Memory B cell (primary cell): ENCODE results near the gene DPEP2NB.
A peak's percentile ranks its signal among the peaks of the same experiment; 100 is the strongest.
"Not testable (repeated sequence)": the region's sequence is repeated elsewhere in the genome, so short reads cannot be mapped to it uniquely, and the experiment has no call there.

Experiments
- ATAC-seq: fragments of 150-1000 bp; cut with Tn5 transposase; 2 replicates; pipeline ENCODE4 v1.10.0; 2021; ENCODE audit warnings: low read depth, mild to moderate bottlenecking, moderate library complexity
- DNase-seq, 2 donors: peaks; one replicate each; pipeline ENCODE4 v3.0.0; 2022; ENCODE audit warnings: low spot score in 2 of 2
- H3K27ac Mint-ChIP-seq: one replicate; pipeline ENCODE4 v1.8.0; 2022; ENCODE audit warnings: mild to moderate bottlenecking, moderate library complexity, mixed read lengths
- H3K27me3 Mint-ChIP-seq: one replicate; pipeline ENCODE4 v1.8.0; 2022; ENCODE audit warnings: mixed read lengths
- H3K36me3 Mint-ChIP-seq: one replicate; pipeline ENCODE4 v1.8.0; 2022; ENCODE audit warnings: mild to moderate bottlenecking, mixed read lengths
- H3K4me1 Mint-ChIP-seq: one replicate; pipeline ENCODE4 v1.8.0; 2022; ENCODE audit warnings: mixed read lengths
- H3K4me3 Mint-ChIP-seq: one replicate; pipeline ENCODE4 v1.8.0; 2022; ENCODE audit warnings: mild to moderate bottlenecking, moderate library complexity, mixed read lengths
- H3K9me3 Mint-ChIP-seq: one replicate; pipeline ENCODE4 v1.8.0; 2022; ENCODE audit warnings: mixed read lengths

Gene DPEP2NB

GRCh38 chr16:68031951-68032350 lies 16.2 kb upstream of the DPEP2NB start:
- H3K27me3 Mint-ChIP-seq, result no peaks in the 10 kb centered on the region
- H3K4me1 Mint-ChIP-seq, result peaks cover 14% of the 10 kb centered on the region
- H3K36me3 Mint-ChIP-seq, result peaks cover 15% of the 10 kb centered on the region
- DNase-seq, result no peak
- H3K9me3 Mint-ChIP-seq, result no peaks in the 10 kb centered on the region
- peak overlapping the region; percentile 74 for H3K27ac Mint-ChIP-seq
- no peak for ATAC-seq
- H3K4me3 Mint-ChIP-seq, result no peak overlapping the region

GRCh38 chr16:68030108-68030507 lies 14.4 kb upstream of the DPEP2NB start:
- not testable (repeated sequence) for H3K27me3 Mint-ChIP-seq, ATAC-seq, H3K27ac Mint-ChIP-seq, H3K4me1 Mint-ChIP-seq, H3K4me3 Mint-ChIP-seq, DNase-seq, H3K9me3 Mint-ChIP-seq
- peaks cover 14% of the 10 kb centered on the region for H3K36me3 Mint-ChIP-seq

- Mint-ChIP-seq H3K4me3 (no peak overlapping the region), H3K4me1 (peaks cover 7% of the 10 kb centered on the region)
Observed at GRCh38 chr16:68028996-68029395, 13.3 kb upstream of the DPEP2NB start.

GRCh38 chr16:68022728-68023537 lies 7.2 kb upstream of the DPEP2NB start, which contains the start of the genes DDX28 and DUS2:
TSS of gene DDX28 (minus strand) at chr16:68023232. CDS start at chr16:68023202, 30 bp downstream.
TSS of gene DUS2 (plus strand) at chr16:68023284. CDS start at chr16:68038024, 14,740 bp downstream.
- H3K9me3 Mint-ChIP-seq, result no peaks in the 10 kb centered on the region
- H3K36me3 Mint-ChIP-seq, result peaks cover 8% of the 10 kb centered on the region
- DNase-seq, result peak; percentile 92 to 99
- H3K4me3 Mint-ChIP-seq, result peak within 1 kb of the TSS; percentile 91
- peak; percentile 97 for ATAC-seq
- peak within 1 kb of the TSS; percentile 90 for H3K27ac Mint-ChIP-seq
- H3K27me3 Mint-ChIP-seq, result no peaks in the 10 kb centered on the region
- H3K4me1 Mint-ChIP-seq, result peaks cover 11% of the 10 kb centered on the region

More at GRCh38 chr16:68028996-68029395, 13.3 kb upstream of the DPEP2NB start:
- Mint-ChIP-seq H3K9me3 (no peaks in the 10 kb centered on the region), H3K27me3 (no peaks in the 10 kb centered on the region), H3K27ac (no peak overlapping the region), H3K36me3 (peaks cover 14% of the 10 kb centered on the region)
- DNase-seq, result no peak
- ATAC-seq, result no peak

GRCh38 chr16:68022278-68022727 lies 6.6 kb upstream of the DPEP2NB start:
- Mint-ChIP-seq H3K4me3 (peak overlapping the region; percentile 91), H3K36me3 (peaks cover 4% of the 10 kb centered on the region), H3K4me1 (peaks cover 11% of the 10 kb centered on the region), H3K27me3 (no peaks in the 10 kb centered on the region), H3K9me3 (no peaks in the 10 kb centered on the region), H3K27ac (peak overlapping the region; percentile 90)
- DNase-seq (peak in 1 of 2 donors; percentile 15), ATAC-seq (no peak)

- no peak overlapping the region for H3K27ac Mint-ChIP-seq
- no peak for ATAC-seq
- H3K27me3 Mint-ChIP-seq, result no peaks in the 10 kb centered on the region
- H3K36me3 Mint-ChIP-seq, result peaks cover 4% of the 10 kb centered on the region
- H3K9me3 Mint-ChIP-seq, result no peaks in the 10 kb centered on the region
- H3K4me1 Mint-ChIP-seq, result peaks cover 11% of the 10 kb centered on the region
- H3K4me3 Mint-ChIP-seq, result peak overlapping the region; percentile 91
- DNase-seq, result no peak
Observed at GRCh38 chr16:68021490-68021889, 5.8 kb upstream of the DPEP2NB start.

GRCh38 chr16:68019167-68019680 lies 3.5 kb upstream of the DPEP2NB start:
- H3K27ac Mint-ChIP-seq, result no peak overlapping the region
- H3K36me3 Mint-ChIP-seq, result peaks cover 4% of the 10 kb centered on the region
- no peak for DNase-seq
- H3K4me1 Mint-ChIP-seq, result peaks cover 12% of the 10 kb centered on the region
- no peak overlapping the region for H3K4me3 Mint-ChIP-seq
- H3K9me3 Mint-ChIP-seq, result no peaks in the 10 kb centered on the region
- H3K27me3 Mint-ChIP-seq, result no peaks in the 10 kb centered on the region
- no peak for ATAC-seq

- ATAC-seq, result peak; percentile 37
Observed at GRCh38 chr16:68013440-68013839, 2.3 kb downstream of the DPEP2NB start.

GRCh38 chr16:68009872-68010271 lies 5.8 kb downstream of the DPEP2NB start:
- Mint-ChIP-seq H3K27ac (peak overlapping the region; percentile 36), H3K4me1 (peaks cover 28% of the 10 kb centered on the region)
- not testable (repeated sequence) for H3K27me3 Mint-ChIP-seq

More at GRCh38 chr16:68013440-68013839, 2.3 kb downstream of the DPEP2NB start:
- Mint-ChIP-seq H3K27me3 (no peaks in the 10 kb centered on the region), H3K4me1 (peaks cover 15% of the 10 kb centered on the region), H3K9me3 (no peaks in the 10 kb centered on the region), H3K27ac (no peak overlapping the region), H3K4me3 (no peak overlapping the region), H3K36me3 (no peaks in the 10 kb centered on the region)
- no peak for DNase-seq

GRCh38 chr16:68009157-68009735 lies 6.5 kb downstream of the DPEP2NB start:
- Mint-ChIP-seq H3K36me3 (peaks cover 1% of the 10 kb centered on the region), H3K4me1 (peaks cover 28% of the 10 kb centered on the region), H3K4me3 (no peak overlapping the region), H3K27me3 (no peaks in the 10 kb centered on the region), H3K9me3 (no peaks in the 10 kb centered on the region), H3K27ac (peak overlapping the region; percentile 39)
- ATAC-seq (no peak), DNase-seq (no peak)

More at GRCh38 chr16:68009872-68010271, 5.8 kb downstream of the DPEP2NB start:
- DNase-seq, ATAC-seq, H3K36me3 Mint-ChIP-seq, H3K4me3 Mint-ChIP-seq, H3K9me3 Mint-ChIP-seq: not testable (repeated sequence)

GRCh38 chr16:68005786-68006286 lies 9.9 kb downstream of the DPEP2NB start:
- peak overlapping the region; percentile 56 for H3K4me3 Mint-ChIP-seq
- ATAC-seq, result peak; percentile 98
- peaks cover 25% of the 10 kb centered on the region for H3K4me1 Mint-ChIP-seq
- H3K27me3 Mint-ChIP-seq, result no peaks in the 10 kb centered on the region
- peak; percentile 32 to 49 for DNase-seq
- no peaks in the 10 kb centered on the region for H3K9me3 Mint-ChIP-seq
- H3K36me3 Mint-ChIP-seq, result peaks cover 1% of the 10 kb centered on the region
- peak overlapping the region; percentile 91 for H3K27ac Mint-ChIP-seq

- Mint-ChIP-seq H3K27me3 (no peaks in the 10 kb centered on the region), H3K36me3 (peaks cover 1% of the 10 kb centered on the region), H3K4me1 (peaks cover 28% of the 10 kb centered on the region), H3K4me3 (no peak overlapping the region), H3K27ac (peak overlapping the region; percentile 91), H3K9me3 (no peaks in the 10 kb centered on the region)
- ATAC-seq (no peak), DNase-seq (no peak)
Observed at GRCh38 chr16:68005211-68005610, 10.5 kb downstream of the DPEP2NB start.

GRCh38 chr16:68003031-68003430 lies 12.7 kb downstream of the DPEP2NB start:
- Mint-ChIP-seq H3K4me3 (no peak overlapping the region), H3K4me1 (peaks cover 35% of the 10 kb centered on the region), H3K27me3 (no peaks in the 10 kb centered on the region), H3K27ac (peak overlapping the region; percentile 45), H3K36me3 (no peaks in the 10 kb centered on the region), H3K9me3 (no peaks in the 10 kb centered on the region)
- DNase-seq, result no peak
- no peak for ATAC-seq

- no peak for ATAC-seq
- peaks cover 4% of the 10 kb centered on the region for H3K36me3 Mint-ChIP-seq
Observed at GRCh38 chr16:68000450-68000849, 15.3 kb downstream of the DPEP2NB start.

More at GRCh38 chr16:68000450-68000849, 15.3 kb downstream of the DPEP2NB start:
- Mint-ChIP-seq H3K27ac (peak overlapping the region; percentile 87), H3K4me3 (peak overlapping the region; percentile 86), H3K9me3 (no peaks in the 10 kb centered on the region), H3K27me3 (no peaks in the 10 kb centered on the region), H3K4me1 (peaks cover 34% of the 10 kb centered on the region)
- no peak for DNase-seq
